ENCODE results near the gene HSD11B1. TPM values are rescaled to one million over a fixed set of nuclear protein-coding genes. Genes with fewer than 3 reads are reported as not detected.

The HSD11B1 gene
- total and polyA plus RNA-seq, 2 donors (not counting 3 experiments of a cell fraction or from before 2014, with no cell fraction given): not detected

DNA sequence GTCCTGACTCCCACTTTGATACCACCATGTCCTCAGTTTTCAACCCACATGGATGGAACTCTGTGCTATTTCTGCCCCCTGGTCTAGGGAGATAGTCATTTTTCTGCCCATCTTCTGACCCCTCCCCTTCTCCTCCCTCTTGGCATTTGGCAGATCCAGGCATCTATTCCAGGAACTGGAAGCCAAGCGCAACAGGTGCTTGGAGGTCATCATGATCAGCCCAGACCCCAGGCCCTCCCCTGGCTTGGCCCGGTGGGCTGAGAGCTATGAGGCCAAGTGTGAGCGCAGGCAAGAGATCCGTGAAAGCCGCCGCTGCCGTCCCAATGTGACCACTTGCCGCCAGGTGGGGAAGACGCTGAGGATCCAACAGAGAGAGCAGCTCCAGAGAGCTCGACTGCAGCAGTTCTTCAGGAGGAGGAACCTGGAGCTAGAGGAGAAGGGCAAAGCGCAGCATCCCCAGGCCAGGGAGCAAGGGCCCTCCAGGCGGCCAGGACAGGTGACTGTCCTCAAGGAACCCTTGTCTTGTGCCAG lies 55.2 kb downstream of the HSD11B1 start:
- Histone ChIP-seq H3K79me2 (ENCODE audit: control insufficient read depth, insufficient read depth, low read length) (no peaks in the 10 kb centered on the region), H3K9me3 (replicated peaks; ENCODE audit: control insufficient read depth, insufficient read depth, low read length) (no peaks in the 10 kb centered on the region), H3K36me3 (ENCODE audit: control insufficient read depth in 2 of 2, extremely low read depth in 1 of 2, insufficient read depth in 2 of 2, low read length in 2 of 2) (no peaks in the 10 kb centered on the region), H3K4me3 (replicated peaks in 1 of 3; ENCODE audit: insufficient read depth in 1 of 3, low read depth in 1 of 3, low read length in 3 of 3) (no peak overlapping the region), H4K20me1 (replicated peaks; ENCODE audit: control insufficient read depth, extremely low read depth, insufficient read depth, low read length) (no peaks in the 10 kb centered on the region), H3K4me2 (ENCODE audit: insufficient read depth, low read length) (no peak overlapping the region), H3K4me1 (ENCODE audit: control insufficient read depth, extremely low read depth, insufficient read depth, low read length) (no peaks in the 10 kb centered on the region), H3K9ac (replicated peaks; ENCODE audit: extremely low read depth, insufficient read depth, low read length) (no peak overlapping the region), H3K9me1 (replicated peaks; ENCODE audit: control insufficient read depth, extremely low read depth, insufficient read depth, low read length) (no peaks in the 10 kb centered on the region), H2AFZ (ENCODE audit: low read depth, low read length) (no peak overlapping the region), H3K27ac (ENCODE audit: insufficient read depth, low read depth, low read length) (no peak overlapping the region), H3K27me3 (ENCODE audit: control insufficient read depth in 2 of 2, insufficient read depth in 2 of 2, low read length in 2 of 2) (peaks cover 4 to 11% of the 10 kb centered on the region in 2 experiments)
- POLR2A ChIA-PET: no interaction called here
- intact Hi-C loops (cut with micrococcal nuclease): no loop called here
- no peak for DNase-seq (ENCODE audit: low read depth, low spot score)
- dilution Hi-C loops (cut with MboI; ENCODE audit: extremely low pct_ligation_motif_present, low sequenced_read_pairs): no loop called here
- no peak for FAIRE-seq
- no TSS peak for BruUV-seq (replicated peaks)
- TF ChIP-seq, protein P1, sequence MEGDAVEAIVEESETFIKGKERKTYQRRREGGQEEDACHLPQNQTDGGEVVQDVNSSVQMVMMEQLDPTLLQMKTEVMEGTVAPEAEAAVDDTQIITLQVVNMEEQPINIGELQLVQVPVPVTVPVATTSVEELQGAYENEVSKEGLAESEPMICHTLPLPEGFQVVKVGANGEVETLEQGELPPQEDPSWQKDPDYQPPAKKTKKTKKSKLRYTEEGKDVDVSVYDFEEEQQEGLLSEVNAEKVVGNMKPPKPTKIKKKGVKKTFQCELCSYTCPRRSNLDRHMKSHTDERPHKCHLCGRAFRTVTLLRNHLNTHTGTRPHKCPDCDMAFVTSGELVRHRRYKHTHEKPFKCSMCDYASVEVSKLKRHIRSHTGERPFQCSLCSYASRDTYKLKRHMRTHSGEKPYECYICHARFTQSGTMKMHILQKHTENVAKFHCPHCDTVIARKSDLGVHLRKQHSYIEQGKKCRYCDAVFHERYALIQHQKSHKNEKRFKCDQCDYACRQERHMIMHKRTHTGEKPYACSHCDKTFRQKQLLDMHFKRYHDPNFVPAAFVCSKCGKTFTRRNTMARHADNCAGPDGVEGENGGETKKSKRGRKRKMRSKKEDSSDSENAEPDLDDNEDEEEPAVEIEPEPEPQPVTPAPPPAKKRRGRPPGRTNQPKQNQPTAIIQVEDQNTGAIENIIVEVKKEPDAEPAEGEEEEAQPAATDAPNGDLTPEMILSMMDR (IDR thresholded peaks at IDR 0.05; ENCODE audit: extremely low read depth in 1 of 2, insufficient read depth in 1 of 2, low read depth in 1 of 2, low read length in 2 of 2): no peak
- no peak for TF ChIP-seq POLR2A (IDR thresholded peaks at IDR 0.05; ENCODE audit: low read depth, low read length)
- TF ChIP-seq JUN (IDR thresholded peaks at IDR 0.05; ENCODE audit: borderline replicate concordance, insufficient read depth, insufficient read length, low read depth): no peak
- TF ChIP-seq POLR2AphosphoS5 (IDR thresholded peaks at IDR 0.05; ENCODE audit: insufficient read depth, low read depth, low read length): no peak
- TF ChIP-seq MYC (IDR thresholded peaks at IDR 0.05; ENCODE audit: low read depth, low read length): no peak
- no peak for TF ChIP-seq EZH2 (IDR thresholded peaks at IDR 0.05; ENCODE audit: borderline replicate concordance, low read depth, low read length, severe bottlenecking)
- TF ChIP-seq GATA2 (IDR thresholded peaks at IDR 0.05; ENCODE audit: insufficient read depth, insufficient read length, low read depth, low read length): no peak
- TF ChIP-seq, protein P2, sequence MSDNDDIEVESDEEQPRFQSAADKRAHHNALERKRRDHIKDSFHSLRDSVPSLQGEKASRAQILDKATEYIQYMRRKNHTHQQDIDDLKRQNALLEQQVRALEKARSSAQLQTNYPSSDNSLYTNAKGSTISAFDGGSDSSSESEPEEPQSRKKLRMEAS (IDR thresholded peaks at IDR 0.05; ENCODE audit: insufficient read depth, insufficient read length): no peak
- no peak for TF ChIP-seq FOS (IDR thresholded peaks at IDR 0.05; ENCODE audit: borderline replicate concordance, insufficient read depth, low read length)
- CTCF ChIA-PET: interaction anchor here (1.0 to 4.2 kb wide), 4 partner anchors 9 to 14 kb away, joined by 3 to 19 read pairs (median 4); no protein-coding TSS in a partner anchor

Data from endothelial cell of umbilical vein (primary cell).